Measurements from ENCODE around the gene SGSH.

The SGSH gene

DNA sequence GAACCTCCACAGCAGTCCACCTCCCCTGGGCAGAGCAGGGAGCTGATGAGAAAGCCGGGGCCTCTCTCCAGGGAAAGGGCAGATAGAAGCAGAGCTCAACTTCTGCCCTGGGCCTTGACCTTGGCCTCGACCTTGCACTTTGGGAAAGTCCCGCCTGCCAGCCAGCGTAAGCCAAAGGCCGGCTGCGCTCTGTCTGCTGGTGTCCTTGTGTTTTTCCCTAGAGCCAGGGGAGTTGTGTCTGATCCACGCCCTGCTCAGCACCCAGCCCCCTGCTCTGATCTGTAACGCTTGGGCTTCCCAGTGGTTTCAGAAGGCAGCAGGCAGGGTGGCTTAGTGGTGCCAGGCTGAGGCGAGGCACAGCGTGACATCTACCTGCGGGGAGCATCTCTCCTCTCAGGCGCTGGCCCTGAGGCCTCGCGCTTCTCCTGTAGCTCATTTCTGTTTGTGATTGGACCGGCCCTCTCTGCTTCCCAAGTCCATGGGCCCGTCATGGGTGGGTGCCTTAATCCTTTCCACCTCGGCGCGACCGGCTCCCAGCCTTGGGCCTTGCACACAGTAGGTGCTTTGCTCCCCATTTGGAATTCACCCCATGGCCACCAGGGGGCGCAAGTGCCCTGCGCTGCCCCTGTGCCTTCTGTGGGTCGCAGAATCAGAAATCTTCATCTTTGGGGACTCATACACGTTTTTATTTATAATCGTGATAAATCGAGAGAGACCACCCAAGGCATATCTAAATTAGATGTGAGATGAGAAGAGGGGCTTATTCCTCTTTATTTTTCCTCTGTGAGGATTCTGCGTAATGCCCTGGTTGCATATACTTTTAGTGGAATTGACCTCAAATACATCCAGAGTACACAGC is 24.2 kb downstream of the SGSH start:
- TF ChIP-seq, protein P1, sequence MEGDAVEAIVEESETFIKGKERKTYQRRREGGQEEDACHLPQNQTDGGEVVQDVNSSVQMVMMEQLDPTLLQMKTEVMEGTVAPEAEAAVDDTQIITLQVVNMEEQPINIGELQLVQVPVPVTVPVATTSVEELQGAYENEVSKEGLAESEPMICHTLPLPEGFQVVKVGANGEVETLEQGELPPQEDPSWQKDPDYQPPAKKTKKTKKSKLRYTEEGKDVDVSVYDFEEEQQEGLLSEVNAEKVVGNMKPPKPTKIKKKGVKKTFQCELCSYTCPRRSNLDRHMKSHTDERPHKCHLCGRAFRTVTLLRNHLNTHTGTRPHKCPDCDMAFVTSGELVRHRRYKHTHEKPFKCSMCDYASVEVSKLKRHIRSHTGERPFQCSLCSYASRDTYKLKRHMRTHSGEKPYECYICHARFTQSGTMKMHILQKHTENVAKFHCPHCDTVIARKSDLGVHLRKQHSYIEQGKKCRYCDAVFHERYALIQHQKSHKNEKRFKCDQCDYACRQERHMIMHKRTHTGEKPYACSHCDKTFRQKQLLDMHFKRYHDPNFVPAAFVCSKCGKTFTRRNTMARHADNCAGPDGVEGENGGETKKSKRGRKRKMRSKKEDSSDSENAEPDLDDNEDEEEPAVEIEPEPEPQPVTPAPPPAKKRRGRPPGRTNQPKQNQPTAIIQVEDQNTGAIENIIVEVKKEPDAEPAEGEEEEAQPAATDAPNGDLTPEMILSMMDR (IDR thresholded peaks at IDR 0.05; ENCODE audit: low read depth, low read length, missing control alignments): peak; percentile 88
- DNase-seq (ENCODE audit: low read depth): no peak
- no peak overlapping the region for H3K4me3 ChIP-seq (ENCODE audit: low read depth, low read length)
- in situ Hi-C loops (cut with HindIII; ENCODE audit: low sequenced_read_pairs): no loop called here

DNA sequence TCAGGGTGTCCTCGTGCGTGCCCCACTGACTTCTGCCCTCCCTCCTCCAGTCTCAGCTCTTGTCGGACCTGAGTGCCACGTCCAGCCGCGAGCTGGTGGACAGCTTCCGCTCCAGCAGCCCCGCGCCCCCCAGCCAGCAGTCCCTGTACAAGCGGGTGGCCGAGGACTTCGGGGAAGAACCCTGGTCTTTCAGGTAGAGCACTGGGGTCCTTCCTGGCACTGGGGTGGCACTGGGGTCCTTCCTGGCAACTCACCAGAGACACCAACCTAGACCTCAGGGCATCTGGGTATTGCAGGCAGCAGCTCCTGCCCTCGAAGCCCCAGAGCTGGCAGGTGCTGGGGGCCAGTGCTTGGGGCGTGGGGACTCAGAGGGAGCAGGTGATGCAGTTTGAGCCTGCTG is 25.0 kb downstream of the SGSH start:
- TF ChIP-seq, protein P1 (IDR thresholded peaks at IDR 0.05; ENCODE audit: low read depth, low read length, missing control alignments): no peak
- in situ Hi-C loops (cut with HindIII; ENCODE audit: low sequenced_read_pairs): no loop called here
- no peak overlapping the region for H3K4me3 ChIP-seq (ENCODE audit: low read depth, low read length)
- DNase-seq (ENCODE audit: low read depth): no peak

DNA sequence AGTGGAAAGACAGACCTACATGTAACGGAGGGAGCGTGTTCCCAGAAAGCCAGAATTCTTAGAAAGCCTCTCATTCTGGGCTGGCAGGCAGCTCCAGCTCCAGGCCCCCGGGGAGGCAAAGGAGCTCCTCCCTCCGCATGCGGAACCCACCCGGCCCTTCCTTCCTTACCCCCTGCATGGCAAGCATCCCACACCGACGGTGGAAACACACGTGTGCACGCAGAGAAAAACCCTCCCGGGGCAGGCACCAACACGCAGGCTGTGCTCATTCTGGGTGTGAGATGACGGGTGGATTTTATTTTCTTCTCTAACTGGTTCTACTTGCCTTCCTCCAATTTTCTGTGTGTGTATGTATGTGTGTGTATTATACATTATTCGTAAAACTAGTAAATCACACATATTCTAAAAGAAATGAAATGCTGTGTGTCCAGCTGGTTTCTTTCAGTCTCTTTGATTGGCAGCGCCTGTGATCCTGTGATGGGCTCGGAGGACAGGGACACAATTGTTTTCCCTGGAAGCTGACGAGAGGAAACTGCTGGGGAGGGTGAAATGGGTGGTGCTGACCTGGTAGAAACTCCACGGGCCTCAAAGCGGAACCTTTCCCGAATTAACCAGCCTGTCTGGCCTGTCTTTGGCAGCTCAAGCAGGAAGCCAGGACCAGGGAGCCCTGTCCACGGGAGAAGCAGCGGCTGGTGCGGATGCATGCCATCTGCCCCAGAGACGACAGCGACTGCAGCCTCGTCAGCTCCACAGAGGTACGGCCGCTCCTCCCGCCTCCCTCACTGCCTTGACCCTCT is 28.1 kb downstream of the SGSH start:
- no peak for DNase-seq (ENCODE audit: low read depth)
- in situ Hi-C loops (cut with HindIII; ENCODE audit: low sequenced_read_pairs): no loop called here
- TF ChIP-seq, protein P1 (IDR thresholded peaks at IDR 0.05; ENCODE audit: low read depth, low read length, missing control alignments): no peak
- no peak overlapping the region for H3K4me3 ChIP-seq (ENCODE audit: low read depth, low read length)

DNA sequence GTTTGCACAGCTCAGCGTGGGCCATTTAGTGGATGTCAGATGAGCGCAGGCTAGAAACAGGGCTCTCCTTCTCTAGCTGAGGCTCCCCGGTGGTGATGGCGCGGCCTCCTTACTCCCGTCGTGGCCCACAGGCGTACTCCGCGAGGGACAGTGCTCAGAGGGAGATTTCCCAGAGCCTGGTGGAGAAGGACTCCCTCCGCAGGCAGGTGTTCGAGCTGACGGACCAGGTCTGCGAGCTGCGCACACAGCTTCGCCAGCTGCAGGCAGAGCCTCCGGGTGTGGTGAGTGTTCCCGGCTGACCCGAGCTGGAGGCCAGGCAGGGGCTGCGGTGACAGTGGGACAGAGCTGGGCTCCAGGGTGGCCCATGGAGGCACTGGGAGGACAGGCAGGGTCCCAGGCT is 28.9 kb downstream of the SGSH start:
- no peak overlapping the region for H3K4me3 ChIP-seq (ENCODE audit: low read depth, low read length)
- in situ Hi-C loops (cut with HindIII; ENCODE audit: low sequenced_read_pairs): no loop called here
- DNase-seq (ENCODE audit: low read depth): no peak
- TF ChIP-seq, protein P1 (IDR thresholded peaks at IDR 0.05; ENCODE audit: low read depth, low read length, missing control alignments): no peak

DNA sequence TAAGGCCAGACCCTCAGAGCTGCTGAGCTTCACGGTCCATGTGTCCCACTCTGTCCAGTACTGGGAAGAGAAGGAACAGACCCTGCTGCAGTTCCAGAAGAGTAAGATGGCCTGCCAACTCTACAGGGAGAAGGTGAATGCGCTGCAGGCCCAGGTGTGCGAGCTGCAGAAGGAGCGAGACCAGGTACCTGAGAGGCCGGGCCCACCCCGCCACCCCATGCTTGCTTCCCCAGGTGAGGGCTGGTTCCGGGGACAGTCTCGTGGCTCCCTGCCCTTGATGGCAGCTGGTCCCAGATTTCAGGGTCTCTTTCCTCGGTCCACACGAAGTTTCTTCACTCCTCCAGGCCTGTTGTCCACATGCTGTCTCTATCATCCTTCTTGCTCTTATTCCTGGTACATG is 29.4 kb downstream of the SGSH start:
- in situ Hi-C loops (cut with HindIII; ENCODE audit: low sequenced_read_pairs): no loop called here
- no peak overlapping the region for H3K4me3 ChIP-seq (ENCODE audit: low read depth, low read length)
- DNase-seq (ENCODE audit: low read depth): no peak
- TF ChIP-seq, protein P1 (IDR thresholded peaks at IDR 0.05; ENCODE audit: low read depth, low read length, missing control alignments): no peak

DNA sequence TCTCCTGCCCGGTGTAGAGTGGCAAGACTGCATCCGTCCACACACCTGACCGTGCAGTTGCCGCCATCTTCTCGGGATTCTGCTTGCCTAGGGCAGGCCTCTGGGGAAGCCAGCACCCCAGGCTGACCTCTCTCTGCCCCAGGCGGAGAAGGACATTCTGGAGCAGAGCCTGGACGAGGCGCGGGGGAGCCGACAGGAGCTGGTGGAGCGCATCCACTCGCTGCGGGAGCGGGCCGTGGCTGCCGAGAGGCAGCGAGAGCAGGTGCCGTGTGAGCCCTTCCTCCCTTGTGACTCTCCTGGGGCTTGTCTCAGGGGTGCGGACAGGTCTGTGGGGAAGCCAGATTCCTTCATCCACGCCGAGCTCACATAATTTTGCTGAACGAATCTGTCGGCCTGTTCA is 30.5 kb downstream of the SGSH start:
- DNase-seq (ENCODE audit: low read depth): no peak
- in situ Hi-C loops (cut with HindIII; ENCODE audit: low sequenced_read_pairs): no loop called here
- TF ChIP-seq, protein P1 (IDR thresholded peaks at IDR 0.05; ENCODE audit: low read depth, low read length, missing control alignments): no peak
- H3K4me3 ChIP-seq (ENCODE audit: low read depth, low read length): no peak overlapping the region

All from astrocyte of the cerebellum (primary cell).